ENCODE results near the gene ZNF142.
"Not testable (repeated sequence)": the region's sequence is repeated elsewhere in the genome, so short reads cannot be mapped to it uniquely, and the experiment has no call there.

The ZNF142 gene
- 56.6 to 59.7 reads per million in 2 donors for total RNA-seq

- DNase-seq: peak; percentile 67
Measured at GRCh38 chr2:218659258-218659987, at the start of gene ZNF142, which contains the start of gene BCS1L. TSS of gene ZNF142 (minus strand) at chr2:218659623. CDS start at chr2:218656429, 3,194 bp downstream. TSS of gene BCS1L (plus strand) at chr2:218659683. CDS start at chr2:218660988, 1,305 bp downstream.

- DNase-seq: no peak
Measured at GRCh38 chr2:218708086-218708485, 48.7 kb upstream of the ZNF142 start.

GRCh38 chr2:218703341-218703740, 43.9 kb upstream of the ZNF142 start:
- no peak for DNase-seq

- DNase-seq: no peak
Measured at GRCh38 chr2:218701806-218702205, 42.4 kb upstream of the ZNF142 start.

- no peak for DNase-seq
Measured at GRCh38 chr2:218698885-218699284, 39.5 kb upstream of the ZNF142 start.

GRCh38 chr2:218694405-218695145, 35.2 kb upstream of the ZNF142 start:
- DNase-seq: no peak

- no peak for DNase-seq
Measured at GRCh38 chr2:218691234-218691633, 31.8 kb upstream of the ZNF142 start.

- not testable (repeated sequence) for DNase-seq
Measured at GRCh38 chr2:218687400-218688060, 28.1 kb upstream of the ZNF142 start.

GRCh38 chr2:218680061-218680460, 20.6 kb upstream of the ZNF142 start:
- no peak for DNase-seq

- DNase-seq: no peak
Measured at GRCh38 chr2:218679119-218679518, 19.7 kb upstream of the ZNF142 start.

GRCh38 chr2:218671654-218672566, 12.5 kb upstream of the ZNF142 start, which contains the start of the genes RNF25 and STK36:
TSS of gene RNF25 (minus strand) at chr2:218672002. CDS start at chr2:218671970, 32 bp downstream.
TSS of gene STK36 (plus strand) at chr2:218672086. CDS start at chr2:218672830, 744 bp downstream.
- DNase-seq: peak; percentile 47

- no peak for DNase-seq
Measured at GRCh38 chr2:218671097-218671653, 11.8 kb upstream of the ZNF142 start.

GRCh38 chr2:218664653-218665052, 5.2 kb upstream of the ZNF142 start:
- no peak for DNase-seq

GRCh38 chr2:218663901-218664300, 4.5 kb upstream of the ZNF142 start:
- no peak for DNase-seq

GRCh38 chr2:218662827-218663226, 3.4 kb upstream of the ZNF142 start:
- DNase-seq: no peak

- no peak for DNase-seq
Measured at GRCh38 chr2:218662377-218662776, 3.0 kb upstream of the ZNF142 start.

- DNase-seq: no peak
Measured at GRCh38 chr2:218659988-218660358, 550 bp upstream of the ZNF142 start.

GRCh38 chr2:218658671-218659257, 659 bp downstream of the ZNF142 start:
- DNase-seq: no peak

- no peak for DNase-seq
Measured at GRCh38 chr2:218655751-218656150, 3.7 kb downstream of the ZNF142 start.

GRCh38 chr2:218648787-218649100, 10.7 kb downstream of the ZNF142 start:
- DNase-seq: no peak

- DNase-seq: no peak
Measured at GRCh38 chr2:218648088-218648786, 11.2 kb downstream of the ZNF142 start.

All from activated gamma-delta T cell (primary cell).